HCT116 (cell line): Measurements from ENCODE around the gene LRRC3C. TPM values are rescaled to one million over a fixed set of nuclear protein-coding genes. Genes with fewer than 3 reads are reported as not detected.

ENCODE experiments used
- ATAC-seq: fragments of 200-7000 bp; cut with Tn5 transposase; 2 replicates; pipeline ENCODE4 v1.9.1; 2020; ENCODE audit warnings: mild to moderate bottlenecking, moderate library complexity
- BruUV-seq: library from RNA; stranded (reverse); fragments of 400-500 nt; replicated peaks from 2 replicates; lab custom pipeline; 2021; lab: Mats Ljungman, UMichigan
- CTCF ChIA-PET: fragments of 300-600 bp; sonication (Branson Sonifier 250); formaldehyde crosslinking; loops from one replicate; lab custom pipeline; 2021; ENCODE audit warnings: antibody characterized with exemption; lab: Charles Lee
- POLR2A ChIA-PET: fragments of 300-600, 350-600 bp; sonication (Branson Sonifier 250); formaldehyde crosslinking; loops from one replicate; lab custom pipeline; 2021; ENCODE audit warnings: antibody characterized with exemption; lab: Charles Lee
- RAD21 ChIA-PET, 2 experiments: fragments of 300-600 bp; sonication (Branson Sonifier 250); formaldehyde crosslinking; loops; one replicate each; lab custom pipeline; 2023; ENCODE audit warnings: low total read pairs in 2 of 2; ENCODE audit not compliant: uncharacterized antibody in 2 of 2, unreplicated experiment in 2 of 2, low non-redundant PET in 1 of 2; lab: Charles Lee
- DNase-seq: peaks from one replicate; pipeline ENCODE4 v3.0.0-alpha.2; 2010; ENCODE audit warnings: low read depth, low spot score
- H2AFZ ChIP-seq: fragments of 200-600 bp; shearing (Covaris generic), sonication (generic); 2 replicates; pipeline ENCODE4 v1.6.1; 2017; ENCODE audit warnings: low read depth, mixed run types, mixed read lengths, antibody characterized with exemption, low read length; ENCODE audit not compliant: poor library complexity, severe bottlenecking
- H3K27ac ChIP-seq: 2 replicates; pipeline ENCODE4 v1.5.1; 2012; ENCODE audit warnings: low read depth, low read length
- H3K27me3 ChIP-seq: fragments of 200-600 bp; sonication (generic); 2 replicates; pipeline ENCODE4 v1.6.1; 2016; ENCODE audit warnings: mixed run types, low read length, mixed read lengths; ENCODE audit not compliant: insufficient read depth
- H3K36me3 ChIP-seq, 2 experiments: fragments of 200-500 bp in 1 of 2; fragments of 200-600 bp in 1 of 2; sonication (Bioruptor generic) in 1 of 2; sonication (generic) in 1 of 2; 2 replicates each; pipeline versions ENCODE4 v1.5.1 to v1.6.1; 2014 to 2016; ENCODE audit warnings: low read length in 2 of 2, inconsistent platforms in 1 of 2, mixed read lengths in 1 of 2, mixed run types in 1 of 2; ENCODE audit not compliant: insufficient read depth in 2 of 2, control insufficient read depth in 1 of 2
- H3K4me1 ChIP-seq, 2 experiments: fragments of 200-600 bp in 1 of 2; sonication (generic) in 1 of 2; 2 replicates each; pipeline versions ENCODE4 v1.5.1 to v1.6.1; 2012 to 2017; ENCODE audit warnings: low read length in 2 of 2, inconsistent platforms in 1 of 2, mild to moderate bottlenecking in 1 of 2, mixed read lengths in 1 of 2, mixed run types in 1 of 2, moderate library complexity in 1 of 2; ENCODE audit not compliant: insufficient read depth in 2 of 2, control insufficient read depth in 1 of 2
- H3K4me2 ChIP-seq: fragments of 200-600 bp; sonication (generic); 2 replicates; pipeline ENCODE4 v1.6.1; 2017; ENCODE audit warnings: mixed run types, low read length, mixed read lengths
- H3K4me3 ChIP-seq, 2 experiments: fragments of 200-600 bp in 1 of 2; sonication (generic) in 1 of 2; replicated peaks in 1 of 2; 2 replicates each; pipeline ENCODE4 v1.5.1; 2011 to 2016; ENCODE audit warnings: low read length in 2 of 2, control low read depth in 1 of 2, low read depth in 1 of 2, mild to moderate bottlenecking in 1 of 2, mixed read lengths in 1 of 2, mixed run types in 1 of 2
- H3K79me2 ChIP-seq: fragments of 200-600 bp; sonication (generic); 2 replicates; pipeline ENCODE4 v1.6.1; 2017; ENCODE audit warnings: mild to moderate bottlenecking, mixed run types, low read length, moderate library complexity, mixed read lengths; ENCODE audit not compliant: insufficient read depth
- H3K9ac ChIP-seq: fragments of 200-600 bp; sonication (generic); 2 replicates; pipeline ENCODE4 v1.6.1; 2016; ENCODE audit warnings: low read length, mixed read lengths
- H3K9me2 ChIP-seq: fragments of 200-600 bp; sonication (generic), shearing (Covaris generic); 2 replicates; pipeline ENCODE4 v1.6.1; 2017; ENCODE audit warnings: mixed run types, mild to moderate bottlenecking, moderate library complexity; ENCODE audit not compliant: insufficient read depth
- H3K9me3 ChIP-seq, 2 experiments: fragments of 200-500 bp in 1 of 2; fragments of 200-600 bp in 1 of 2; sonication (Bioruptor generic) in 1 of 2; sonication (generic) in 1 of 2; 2 replicates each; pipeline ENCODE4 v1.6.1; 2014 to 2017; ENCODE audit warnings: low read length in 2 of 2, mixed read lengths in 2 of 2, inconsistent platforms in 1 of 2, low read depth in 1 of 2, mild to moderate bottlenecking in 1 of 2, mixed run types in 1 of 2, moderate library complexity in 1 of 2; ENCODE audit not compliant: control insufficient read depth in 1 of 2, insufficient read depth in 1 of 2
- H4K20me1 ChIP-seq: fragments of 200-600 bp; sonication (generic), shearing (Covaris generic); 2 replicates; pipeline ENCODE4 v1.6.1; 2017; ENCODE audit warnings: mixed run types, mild to moderate bottlenecking, moderate library complexity; ENCODE audit not compliant: insufficient read depth
- CBX3 ChIP-seq: IDR thresholded peaks from 2 replicates; pipeline ENCODE4 v1.6.1; 2012; ENCODE audit warnings: low read depth
- CTCF ChIP-seq, 3 experiments: fragments of 200-600 bp in 1 of 3; sonication (generic) in 1 of 3; IDR thresholded peaks in 2 of 3; conservative IDR thresholded peaks in 1 of 3; 2 replicates each; pipeline ENCODE4 v1.5.1; 2012 to 2017; ENCODE audit warnings: low read depth in 2 of 3, low read length in 2 of 3, antibody characterized with exemption in 1 of 3, borderline replicate concordance in 1 of 3, control low read depth in 1 of 3, mild to moderate bottlenecking in 1 of 3, mixed read lengths in 1 of 3, mixed run types in 1 of 3, moderate library complexity in 1 of 3; ENCODE audit not compliant: insufficient read depth in 1 of 3
- EGR1 ChIP-seq: IDR thresholded peaks from 2 replicates; pipeline ENCODE4 v1.6.1; 2012; ENCODE audit warnings: low read depth
- ELF1 ChIP-seq: IDR thresholded peaks from 2 replicates; pipeline ENCODE4 v1.6.1; 2012; ENCODE audit warnings: low read depth, borderline replicate concordance
- EZH2 ChIP-seq: fragments of 200-600 bp; sonication (generic); IDR thresholded peaks from 2 replicates; pipeline ENCODE4 v1.6.1; 2017; ENCODE audit warnings: antibody characterized with exemption, mixed run types
- EZH2phosphoT487 ChIP-seq: fragments of 200-600 bp; IDR thresholded peaks from 2 replicates; pipeline ENCODE4 v1.6.1; 2018; ENCODE audit warnings: antibody characterized with exemption, borderline replicate concordance
- FOSL1 ChIP-seq: IDR thresholded peaks from 2 replicates; pipeline ENCODE4 v1.6.1; 2012; ENCODE audit warnings: low read depth
- JUND ChIP-seq: IDR thresholded peaks from 2 replicates; pipeline ENCODE4 v1.6.1; 2012
- MAX ChIP-seq: IDR thresholded peaks from 2 replicates; pipeline ENCODE4 v1.6.1; 2012
- POLR2A ChIP-seq: IDR thresholded peaks from 2 replicates; pipeline ENCODE4 v1.7.0; 2011; ENCODE audit warnings: borderline replicate concordance; ENCODE audit not compliant: insufficient read depth, insufficient read length; ENCODE audit errors: extremely low read depth
- POLR2AphosphoS5 ChIP-seq: IDR thresholded peaks from 2 replicates; pipeline ENCODE4 v1.6.1; 2011; ENCODE audit warnings: mild to moderate bottlenecking, low read depth, low read length, moderate library complexity
- RAD21 ChIP-seq: IDR thresholded peaks from 2 replicates; pipeline ENCODE4 v1.6.1; 2012; ENCODE audit warnings: low read depth, mild to moderate bottlenecking
- REST ChIP-seq: IDR thresholded peaks from 2 replicates; pipeline ENCODE4 v1.6.1; 2012; ENCODE audit warnings: low read depth
- SP1 ChIP-seq: IDR thresholded peaks from 2 replicates; pipeline ENCODE4 v1.6.1; 2012; ENCODE audit warnings: low read depth
- SRF ChIP-seq: IDR thresholded peaks from 2 replicates; pipeline ENCODE4 v1.6.1; 2012; ENCODE audit warnings: low read depth
- TCF7L2 ChIP-seq: IDR thresholded peaks from 2 replicates; pipeline ENCODE4 v1.7.0; 2011; ENCODE audit warnings: borderline replicate concordance, inconsistent platforms; ENCODE audit not compliant: insufficient read depth, insufficient read length; ENCODE audit errors: extremely low read depth
- YY1 ChIP-seq: IDR thresholded peaks from 2 replicates; pipeline ENCODE4 v1.6.1; 2011; ENCODE audit warnings: low read length, low read depth, moderate library complexity, mild to moderate bottlenecking; ENCODE audit not compliant: insufficient replicate concordance; ENCODE audit errors: extremely low read depth
- ZBTB33 ChIP-seq: IDR thresholded peaks from 2 replicates; pipeline ENCODE4 v1.6.1; 2011; ENCODE audit warnings: mild to moderate bottlenecking, low read length, moderate library complexity; ENCODE audit not compliant: insufficient replicate concordance; ENCODE audit errors: extremely low read depth
- ZFX ChIP-seq: fragments of 450-650 bp; IDR thresholded peaks from 2 replicates; pipeline ENCODE4 v1.6.1; 2017
- ZNF274 ChIP-seq: fragments of 200-500 bp; sonication (Bioruptor generic); IDR thresholded peaks from 2 replicates; pipeline ENCODE4 v1.6.1; 2014; ENCODE audit warnings: mild to moderate bottlenecking, low read depth, low read length, inconsistent platforms
- intact Hi-C: fragments of 100-400 bp; cut with micrococcal nuclease; formaldehyde crosslinking; loops from 2 replicates; pipeline ENCODE4 v1.10.0; 2022
- total RNA-seq: library from RNA; stranded (reverse); gene quantifications from one replicate; pipeline ENCODE4 v1.2.1, GENCODE V29; 2021; ENCODE audit not compliant: unreplicated experiment

The LRRC3C gene
- total RNA-seq, 1 experiment from 2014 or later: not detected

- H3K27me3 ChIP-seq: no peaks in the 10 kb centered on the region
- no peak overlapping the region for H2AFZ ChIP-seq
- no peak for DNase-seq
- no peaks in the 10 kb centered on the region for H4K20me1 ChIP-seq
- no TSS peak for BruUV-seq
- H3K9me3 ChIP-seq: no peaks in the 10 kb centered on the region
- H3K4me2 ChIP-seq: no peak overlapping the region
- no peak for ATAC-seq
- ChIA-PET POLR2A (no interaction called here), CTCF (no interaction called here), RAD21 (no interaction called here)
- H3K79me2 ChIP-seq: no peaks in the 10 kb centered on the region
- no peak overlapping the region for H3K9ac ChIP-seq
- H3K36me3 ChIP-seq: no peaks in the 10 kb centered on the region
- no peak overlapping the region for H3K27ac ChIP-seq
- intact Hi-C loops: no loop called here
- H3K9me2 ChIP-seq: no peaks in the 10 kb centered on the region
- H3K4me3 ChIP-seq: no peak overlapping the region
- peaks cover 10 to 16% of the 10 kb centered on the region in 2 experiments for H3K4me1 ChIP-seq
- TF ChIP-seq SRF (no peak), YY1 (no peak), POLR2A (no peak), EZH2 (no peak), RAD21 (no peak), SP1 (no peak), ZFX (no peak), EGR1 (no peak), ZBTB33 (no peak), TCF7L2 (no peak), ZNF274 (no peak), CBX3 (no peak), JUND (no peak), FOSL1 (no peak), REST (no peak), EZH2phosphoT487 (no peak), ELF1 (no peak), POLR2AphosphoS5 (no peak), MAX (no peak), CTCF (IDR thresholded peaks at IDR 0.05 in 2 of 3, conservative IDR thresholded peaks at IDR 0.05 in 1 of 3; ENCODE audit: borderline replicate concordance in 1 of 3, insufficient read depth in 1 of 3, low read depth in 2 of 3, low read length in 2 of 3) (no peak)
- TF ChIP-seq, all 23 proteins: peak for 0
These were observed 21.5 kb downstream of the LRRC3C start for GRCh38 chr17:39949028-39949427.
